ENCODE measurements around the gene PRR33.
"Not testable (repeated sequence)": the region's sequence is repeated elsewhere in the genome, so short reads cannot be mapped to it uniquely, and the experiment has no call there.

Gene PRR33

DNA sequence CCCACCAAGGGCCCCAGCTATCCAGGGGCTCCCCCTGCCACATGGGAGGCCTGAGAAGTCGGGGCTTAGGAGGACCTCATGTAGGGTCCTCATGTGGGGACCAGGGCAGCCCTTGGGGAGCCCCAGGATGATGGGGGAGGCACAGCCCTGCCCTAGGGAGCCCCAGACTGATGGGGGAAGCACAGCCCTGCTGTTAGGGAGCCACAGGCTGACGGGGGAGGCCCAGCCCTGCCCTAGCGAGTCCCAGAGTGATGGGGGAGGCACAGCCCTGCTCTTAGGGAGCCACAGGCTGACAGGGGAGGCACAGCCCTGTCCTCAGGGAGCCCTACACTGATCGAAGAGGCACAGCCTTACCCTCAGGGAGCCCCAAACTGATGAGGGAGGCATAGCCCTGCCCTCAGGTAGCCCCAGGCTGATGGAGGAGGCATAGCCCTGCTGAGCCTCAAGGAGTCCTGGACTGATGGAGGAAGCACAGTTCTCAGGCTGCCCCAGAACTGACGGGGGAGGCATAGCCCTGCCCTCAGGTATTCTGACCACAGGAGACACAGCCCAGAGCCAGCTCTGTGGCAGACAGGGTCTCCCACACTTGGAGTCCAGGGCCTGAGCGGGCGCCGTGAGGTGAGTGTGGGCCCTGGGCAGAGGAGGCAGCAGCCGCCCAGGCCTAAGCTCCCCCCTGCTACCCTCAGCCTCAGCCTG is 10.8 kb downstream of the PRR33 start:
- Histone ChIP-seq H3K36me3 (ENCODE audit: insufficient read depth, low read length) (no peaks in the 10 kb centered on the region), H3K9ac (ENCODE audit: low read depth, low read length) (no peak overlapping the region), H3K4me1 (ENCODE audit: insufficient read depth, low read length) (peaks cover 4% of the 10 kb centered on the region; the same call in 1 of the 2 replicates), H3K9me3 (ENCODE audit: control insufficient read depth, insufficient read depth, low read length) (no peaks in the 10 kb centered on the region)

DNA sequence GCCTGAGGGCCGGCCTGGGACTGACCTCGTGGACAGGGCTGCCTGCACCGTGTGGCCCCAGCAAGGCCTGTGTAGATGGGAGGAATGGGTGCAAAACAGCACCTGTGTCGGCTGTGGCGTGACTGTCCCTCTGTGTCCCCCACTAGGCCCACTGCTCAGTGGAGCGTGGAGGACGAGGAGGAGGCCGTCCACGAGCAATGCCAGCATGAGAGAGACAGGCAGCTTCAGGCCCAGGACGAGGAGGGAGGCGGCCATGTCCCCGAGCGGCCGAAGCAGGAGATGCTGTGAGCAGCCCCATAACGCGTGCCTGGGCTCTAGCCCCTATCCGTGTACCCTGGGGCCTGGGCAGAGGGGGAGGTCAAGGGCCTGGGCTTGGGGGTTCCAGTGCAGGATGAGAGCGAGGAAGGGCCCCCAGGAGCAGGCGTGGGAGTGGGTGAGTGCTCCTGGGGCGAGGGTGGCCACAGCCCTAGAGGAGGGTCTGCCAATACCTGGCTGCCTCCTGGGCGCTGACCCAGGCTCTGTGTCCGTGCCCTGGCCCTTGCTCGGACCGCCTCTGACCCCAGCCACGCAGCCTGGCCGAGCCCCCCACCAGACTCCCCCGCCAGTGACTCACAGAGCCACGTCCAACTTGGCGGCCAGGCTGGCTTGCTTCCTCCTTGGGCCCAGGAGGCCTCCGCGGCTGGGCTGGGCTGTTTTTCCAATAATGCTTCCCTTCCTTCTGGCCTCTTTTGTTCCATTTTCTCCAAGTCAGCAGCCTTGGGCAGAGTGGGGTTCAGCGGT is 11.6 kb downstream of the PRR33 start:
- H3K9me3 ChIP-seq (ENCODE audit: control insufficient read depth, insufficient read depth, low read length): no peaks in the 10 kb centered on the region
- no peak overlapping the region for H3K9ac ChIP-seq (ENCODE audit: low read depth, low read length)
- H3K36me3 ChIP-seq (ENCODE audit: insufficient read depth, low read length): no peaks in the 10 kb centered on the region
- peaks cover 7% of the 10 kb centered on the region; the same call in 1 of the 2 replicates for H3K4me1 ChIP-seq (ENCODE audit: insufficient read depth, low read length)

DNA sequence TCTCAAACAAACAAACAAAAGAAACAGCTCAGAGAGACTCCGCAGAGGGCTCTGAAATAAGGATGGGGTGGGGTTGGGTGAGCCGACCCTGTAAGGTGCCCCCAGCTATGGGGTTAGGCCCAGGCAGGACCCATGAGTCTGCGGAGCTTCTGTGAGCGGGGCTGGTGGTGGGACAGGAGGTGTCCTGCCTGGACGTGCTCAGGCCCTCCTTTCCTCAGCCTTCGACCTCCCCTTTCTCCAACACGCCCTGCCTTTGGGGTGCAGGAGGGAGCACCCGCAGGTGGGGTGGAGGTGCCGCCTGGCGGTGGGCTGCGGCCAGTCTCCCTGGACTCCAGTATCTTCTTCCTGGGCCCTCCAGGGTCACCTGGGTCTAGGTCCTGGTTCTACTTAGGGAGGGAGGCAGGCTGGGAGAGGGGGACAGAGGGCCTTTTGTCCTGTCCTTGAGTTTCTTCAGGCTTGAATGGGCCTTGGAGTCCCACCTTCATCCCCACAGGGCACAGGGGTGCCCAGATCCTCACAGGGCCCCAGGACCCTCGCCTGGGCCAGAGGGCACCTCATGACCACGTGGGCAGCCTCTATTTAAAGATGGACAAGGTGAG is 12.3 kb downstream of the PRR33 start:
- H3K9ac ChIP-seq (ENCODE audit: low read depth, low read length): no peak overlapping the region
- H3K36me3 ChIP-seq (ENCODE audit: insufficient read depth, low read length): no peaks in the 10 kb centered on the region
- H3K4me1 ChIP-seq (ENCODE audit: insufficient read depth, low read length): peaks cover 8% of the 10 kb centered on the region; the same call in 1 of the 2 replicates
- H3K9me3 ChIP-seq (ENCODE audit: control insufficient read depth, insufficient read depth, low read length): no peaks in the 10 kb centered on the region

DNA sequence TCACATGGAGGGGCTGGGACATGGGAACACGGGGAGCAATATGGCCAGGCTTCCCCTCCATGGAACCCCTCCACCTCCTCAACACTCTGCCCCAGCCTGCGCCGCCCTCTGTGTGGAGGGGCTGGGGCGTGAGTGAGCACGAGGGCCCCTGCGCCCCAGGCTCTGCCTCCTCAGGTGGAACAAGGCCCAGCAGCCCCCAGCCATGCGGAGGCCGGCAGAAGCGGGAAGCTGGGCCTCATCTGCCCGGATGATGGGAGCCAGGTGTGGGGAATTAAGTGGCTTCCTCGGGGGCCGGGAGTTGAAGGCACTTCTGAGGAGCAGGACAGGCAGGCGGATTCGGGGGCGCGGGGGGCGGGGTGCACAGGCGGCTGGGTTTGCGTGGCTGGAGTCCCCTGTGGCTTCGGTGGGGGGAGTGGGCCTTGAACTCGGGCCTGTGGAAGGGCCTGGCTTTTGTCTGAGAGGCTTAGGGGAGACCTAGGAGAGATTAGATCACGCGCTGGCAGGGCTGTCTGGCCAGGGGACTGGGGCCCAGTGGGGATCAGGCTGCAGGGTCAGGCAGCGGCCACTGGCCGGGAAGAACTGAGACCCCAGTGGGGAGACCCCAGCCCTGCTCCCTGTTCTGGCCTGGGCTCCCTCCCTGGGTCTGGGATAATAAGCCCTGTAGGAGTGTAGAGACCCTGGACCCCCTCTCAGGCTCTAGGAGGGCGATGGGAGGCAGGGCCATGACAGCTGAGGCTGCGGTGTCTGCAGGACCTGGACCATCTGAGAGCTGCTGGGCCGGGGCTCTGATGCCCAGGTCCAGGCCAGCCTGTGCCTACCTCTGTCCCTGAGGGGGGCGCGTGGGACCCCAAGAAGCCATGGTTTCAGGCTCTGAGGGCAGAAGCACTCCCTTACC is 13.3 kb downstream of the PRR33 start:
- no peaks in the 10 kb centered on the region for H3K36me3 ChIP-seq (ENCODE audit: insufficient read depth, low read length)
- peaks cover 8% of the 10 kb centered on the region; the same call in 1 of the 2 replicates for H3K4me1 ChIP-seq (ENCODE audit: insufficient read depth, low read length)
- H3K9me3 ChIP-seq (ENCODE audit: control insufficient read depth, insufficient read depth, low read length): no peaks in the 10 kb centered on the region
- no peak overlapping the region for H3K9ac ChIP-seq (ENCODE audit: low read depth, low read length)

DNA sequence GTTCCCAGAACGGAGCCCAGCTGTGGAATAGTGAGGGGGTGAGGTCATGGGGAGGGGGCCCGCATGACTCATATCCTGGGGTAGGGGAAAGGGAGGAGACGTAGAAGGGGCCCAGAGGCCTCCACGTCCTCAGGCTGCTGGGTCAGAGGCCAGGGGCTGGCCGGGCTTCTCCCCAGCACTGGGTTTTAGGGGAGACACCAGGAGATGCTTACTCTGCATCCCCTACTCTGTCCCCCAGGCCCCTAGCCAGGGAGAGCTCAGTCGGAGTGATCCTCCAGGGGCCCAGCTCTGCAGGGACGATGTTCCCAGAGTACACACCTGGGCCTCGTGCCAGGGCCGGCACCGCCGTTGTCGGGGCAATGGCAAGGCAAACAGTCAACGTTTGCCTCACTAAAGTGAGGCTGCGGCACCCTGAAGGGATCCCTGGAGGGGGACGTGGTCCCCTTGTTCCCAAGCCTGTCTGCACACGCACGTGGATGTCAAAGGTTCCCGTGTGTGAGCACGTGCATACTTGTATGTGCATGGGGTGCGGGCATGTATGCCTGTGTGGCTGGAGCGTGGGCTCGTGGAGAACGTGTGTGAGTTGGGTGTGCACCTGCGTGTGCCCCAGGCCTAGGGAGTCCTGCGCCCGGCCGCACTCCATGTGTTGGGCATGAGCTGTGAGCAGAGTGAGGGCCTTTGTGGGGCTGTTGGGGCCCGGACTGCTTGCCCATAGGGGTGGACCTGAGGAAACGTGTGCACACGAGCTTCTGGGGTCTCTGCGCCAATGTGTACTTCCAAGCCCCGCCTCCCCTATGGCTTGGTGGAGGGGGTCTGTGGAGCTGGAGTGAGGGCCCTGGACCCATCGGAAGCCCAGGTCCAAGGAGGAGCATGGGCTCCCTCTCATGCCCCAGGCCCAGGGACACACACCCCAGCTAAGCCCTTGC is 14.2 kb downstream of the PRR33 start:
- Histone ChIP-seq H3K9ac (ENCODE audit: low read depth, low read length) (no peak overlapping the region), H3K36me3 (ENCODE audit: insufficient read depth, low read length) (no peaks in the 10 kb centered on the region), H3K9me3 (ENCODE audit: control insufficient read depth, insufficient read depth, low read length) (no peaks in the 10 kb centered on the region), H3K4me1 (ENCODE audit: insufficient read depth, low read length) (peaks cover 8% of the 10 kb centered on the region; the same call in 1 of the 2 replicates)

DNA sequence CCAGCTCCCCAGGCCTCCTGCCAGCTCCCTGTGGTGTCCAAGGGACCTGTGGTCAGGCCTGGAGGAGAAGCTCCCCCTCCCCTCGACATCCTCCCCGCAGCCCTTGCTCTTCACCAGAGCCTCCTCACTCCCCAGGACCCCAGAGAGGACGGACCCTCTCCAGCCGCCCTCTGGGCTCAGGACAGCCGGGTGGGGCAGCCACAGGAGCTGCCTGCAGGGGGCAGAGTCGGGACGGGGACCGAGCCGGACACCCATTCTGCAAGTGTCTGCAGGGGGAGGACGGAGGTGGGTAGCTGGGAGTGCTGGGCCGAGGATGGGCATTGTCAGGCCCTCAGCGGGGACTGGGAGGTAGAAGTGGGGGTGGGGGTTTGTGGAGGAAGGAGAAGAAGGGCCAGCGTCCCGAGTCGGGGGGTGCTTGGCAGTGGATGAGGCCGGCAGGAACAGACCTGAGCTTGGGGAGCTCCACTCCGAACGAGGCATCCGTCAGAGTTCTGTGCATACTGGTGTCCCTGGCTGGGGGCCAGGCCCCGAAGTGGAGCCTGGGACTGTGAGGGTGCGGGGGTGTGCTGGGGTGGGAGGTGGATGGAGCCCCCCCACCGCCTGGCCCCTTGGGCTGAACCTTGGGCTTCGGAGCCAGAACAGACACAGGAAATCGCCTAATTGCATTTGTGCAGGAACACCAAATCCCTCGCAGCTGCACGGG is 15.2 kb downstream of the PRR33 start:
- Histone ChIP-seq H3K4me1 (ENCODE audit: insufficient read depth, low read length) (peaks cover 8% of the 10 kb centered on the region; the same call in 1 of the 2 replicates), H3K9ac (ENCODE audit: low read depth, low read length) (no peak overlapping the region; the same call in 1 of the 2 replicates), H3K9me3 (ENCODE audit: control insufficient read depth, insufficient read depth, low read length) (no peaks in the 10 kb centered on the region), H3K36me3 (ENCODE audit: insufficient read depth, low read length) (no peaks in the 10 kb centered on the region)

DNA sequence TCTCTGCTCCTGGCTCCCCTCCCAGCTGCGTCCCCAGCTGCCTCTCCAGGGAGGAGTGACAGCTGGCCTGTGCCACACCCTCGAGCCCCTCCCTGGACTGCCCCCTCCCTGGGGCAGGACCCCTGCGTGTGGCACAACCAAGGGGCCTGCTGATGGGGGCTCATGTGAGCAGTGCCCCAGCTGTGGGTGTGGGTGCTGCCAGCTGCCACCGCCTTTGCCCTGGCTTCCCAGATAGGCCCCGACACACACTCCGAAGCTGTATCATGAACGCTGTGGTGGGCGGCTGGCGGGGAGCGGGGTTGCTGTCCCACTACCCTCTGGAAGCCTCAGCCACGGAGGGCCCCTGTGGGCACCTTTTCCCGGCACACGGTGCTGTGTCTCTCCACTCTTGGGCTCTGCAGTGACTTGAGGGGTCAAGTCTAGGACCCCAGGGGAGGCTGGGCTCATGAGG is 15.8 kb downstream of the PRR33 start:
- H3K4me1 ChIP-seq (ENCODE audit: insufficient read depth, low read length); H3K9ac ChIP-seq (ENCODE audit: low read depth, low read length); H3K36me3 ChIP-seq (ENCODE audit: insufficient read depth, low read length); H3K9me3 ChIP-seq (ENCODE audit: control insufficient read depth, insufficient read depth, low read length): not testable (repeated sequence)

DNA sequence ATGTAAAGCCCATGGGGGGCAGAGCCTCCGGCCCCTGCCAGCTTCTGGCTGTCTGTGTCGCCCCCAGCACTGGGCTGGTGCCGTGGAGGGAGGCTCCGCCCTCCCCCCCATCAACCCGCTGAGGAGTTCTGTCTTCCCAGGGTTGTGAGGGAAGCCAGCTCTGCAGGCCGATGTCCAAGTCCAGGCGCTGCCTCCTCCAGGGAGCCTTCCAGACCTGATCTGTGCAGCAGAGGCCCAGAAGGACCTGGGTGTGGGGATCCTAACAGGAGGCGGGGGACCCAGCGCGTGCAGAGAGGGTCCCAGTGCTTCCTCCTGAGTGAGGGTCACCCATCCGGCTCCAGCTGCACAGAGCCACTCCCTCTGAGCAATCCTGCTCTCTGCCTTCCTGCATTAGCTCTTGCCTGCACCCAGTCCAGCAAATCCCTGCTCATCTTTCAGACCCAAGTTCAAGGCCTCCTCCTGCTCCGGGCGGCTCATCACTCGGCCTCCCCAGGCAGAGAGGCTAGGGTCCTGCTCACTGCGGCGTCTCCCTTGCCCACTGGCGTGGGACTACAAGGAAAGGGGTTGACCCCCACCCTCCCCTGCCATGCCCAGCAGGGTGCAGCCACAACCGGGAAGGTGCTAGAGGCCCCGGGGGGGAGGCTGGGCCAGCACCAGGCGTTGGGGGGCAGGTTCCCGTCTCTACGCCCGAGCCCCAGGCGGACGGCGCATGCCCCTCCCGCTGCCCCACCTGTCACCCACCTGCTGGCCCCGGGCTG is 16.4 kb downstream of the PRR33 start:
- Histone ChIP-seq H3K36me3 (ENCODE audit: insufficient read depth, low read length) (no peaks in the 10 kb centered on the region), H3K9ac (ENCODE audit: low read depth, low read length) (no peak overlapping the region), H3K4me1 (ENCODE audit: insufficient read depth, low read length) (peaks cover 8% of the 10 kb centered on the region; the same call in 1 of the 2 replicates)

DNA sequence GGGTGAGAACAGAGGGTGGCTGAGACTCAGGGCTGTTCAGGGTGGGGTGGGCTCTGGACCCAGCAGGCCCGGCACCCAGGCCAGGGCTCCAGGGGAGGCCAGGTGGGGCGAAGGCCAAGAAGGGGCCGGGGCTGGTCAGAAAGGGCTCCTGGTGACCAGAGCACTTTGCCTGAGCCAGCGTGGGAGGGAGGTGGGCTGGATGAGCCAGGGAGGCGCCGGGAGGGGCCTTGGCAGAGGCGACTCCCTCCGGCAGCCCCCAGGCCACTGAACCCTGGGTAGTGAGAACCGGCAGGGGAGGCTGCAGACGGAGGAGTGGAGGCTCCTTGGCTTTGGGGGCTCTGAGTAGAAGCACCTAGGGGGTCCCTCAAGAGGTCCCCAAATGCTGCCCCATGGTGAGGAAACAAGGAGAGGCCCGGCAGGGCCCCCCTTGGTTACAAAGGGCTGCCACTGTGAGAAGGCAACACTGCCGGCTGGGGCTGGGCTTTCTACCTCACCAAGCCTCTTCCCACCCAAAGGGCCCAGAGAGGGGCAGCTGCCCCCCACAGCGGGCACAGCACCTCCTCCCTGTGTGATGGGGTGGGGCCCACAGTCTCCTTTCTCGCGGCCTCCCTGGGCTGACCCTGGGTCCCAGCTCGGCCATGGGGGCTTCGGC is 17.1 kb downstream of the PRR33 start:
- H3K4me1 ChIP-seq (ENCODE audit: insufficient read depth, low read length); H3K9ac ChIP-seq (ENCODE audit: low read depth, low read length); H3K36me3 ChIP-seq (ENCODE audit: insufficient read depth, low read length); H3K9me3 ChIP-seq (ENCODE audit: control insufficient read depth, insufficient read depth, low read length): not testable (repeated sequence)

More for the DNA sequence above, 16.4 kb downstream of the PRR33 start:
- no peaks in the 10 kb centered on the region for H3K9me3 ChIP-seq (ENCODE audit: control insufficient read depth, insufficient read depth, low read length)

DNA sequence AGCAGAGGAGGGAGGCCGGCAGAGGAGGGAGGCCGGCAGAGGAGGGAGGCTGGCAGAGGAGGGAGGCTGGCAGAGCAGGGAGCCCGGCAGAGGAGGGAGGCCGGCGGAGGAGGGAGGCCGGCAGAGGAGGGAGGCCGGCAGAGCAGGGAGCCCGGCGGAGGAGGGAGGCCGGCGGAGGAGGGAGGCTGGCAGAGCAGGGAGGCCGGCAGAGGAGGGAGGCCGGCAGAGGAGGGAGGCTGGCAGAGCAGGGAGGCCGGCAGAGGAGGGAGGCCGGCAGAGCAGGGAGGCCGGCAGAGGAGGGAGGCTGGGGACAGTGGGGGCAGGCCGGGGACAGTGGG is 17.9 kb downstream of the PRR33 start:
- H3K9ac ChIP-seq (ENCODE audit: low read depth, low read length); H3K4me1 ChIP-seq (ENCODE audit: insufficient read depth, low read length); H3K36me3 ChIP-seq (ENCODE audit: insufficient read depth, low read length); H3K9me3 ChIP-seq (ENCODE audit: control insufficient read depth, insufficient read depth, low read length): not testable (repeated sequence)

DNA sequence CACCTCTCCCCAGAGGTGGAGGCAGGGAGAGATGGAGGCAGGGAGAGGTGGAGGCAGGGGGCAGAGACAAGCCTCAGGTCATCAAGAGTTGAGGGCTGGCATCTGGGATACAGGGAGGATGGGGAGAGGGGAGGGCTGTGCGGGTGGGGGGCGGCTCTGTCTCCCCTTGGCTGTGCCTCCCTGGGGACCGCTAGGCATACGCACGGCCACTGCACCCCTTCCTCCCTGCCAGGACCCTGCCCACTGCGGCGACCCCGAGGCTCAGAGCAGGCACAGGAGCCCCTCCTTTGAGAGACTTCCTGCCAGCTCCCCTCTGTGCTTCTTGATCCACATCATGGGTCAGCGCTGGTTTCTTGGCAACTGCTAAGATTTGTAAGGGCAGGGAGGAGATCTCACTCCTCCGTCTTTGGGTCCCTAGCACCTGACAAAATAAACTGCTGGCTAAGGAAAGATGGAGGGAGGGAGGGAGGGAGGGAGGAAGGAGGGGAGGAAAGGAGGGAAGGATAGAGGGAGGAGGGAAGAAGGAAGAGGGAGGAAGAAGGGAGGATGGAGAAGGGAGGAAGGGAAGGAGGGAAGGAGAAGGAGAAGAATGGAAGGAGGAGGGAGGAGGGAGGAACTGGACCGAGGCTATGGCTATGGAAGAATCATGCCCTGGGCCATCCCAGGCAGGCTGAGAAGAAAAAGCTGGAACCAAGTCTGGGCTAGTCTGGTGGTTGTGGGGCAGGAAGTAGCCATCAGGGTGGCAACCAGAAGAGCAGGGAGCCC is 18.5 kb downstream of the PRR33 start:
- no peak overlapping the region for H3K9ac ChIP-seq (ENCODE audit: low read depth, low read length)
- peaks cover 8% of the 10 kb centered on the region; the same call in 1 of the 2 replicates for H3K4me1 ChIP-seq (ENCODE audit: insufficient read depth, low read length)
- H3K36me3 ChIP-seq (ENCODE audit: insufficient read depth, low read length): no peaks in the 10 kb centered on the region
- no peaks in the 10 kb centered on the region for H3K9me3 ChIP-seq (ENCODE audit: control insufficient read depth, insufficient read depth, low read length)
